Pancreas (tissue), 10 donors: ENCODE data around the gene NFIX. TPM values are rescaled to one million over a fixed set of nuclear protein-coding genes. Genes with fewer than 3 reads are reported as not detected.

Experiments
- ATAC-seq, 4 donors: fragments of 200-7000 bp; cut with Tn5 transposase; one replicate each; pipeline versions ENCODE4 v1.8.0 to v1.9.1; 2020; ENCODE audit warnings: mild to moderate bottlenecking in 4 of 4, moderate library complexity in 4 of 4
- DNase-seq, 6 donors: peaks; one replicate each; pipeline ENCODE4 v3.0.0-alpha.2; 2020
- FAIRE-seq: peaks from 2 replicates; lab custom pipeline; 2012; peaks lifted over from hg19 to GRCh38; lab: Jason Lieb, UNC
- H3K27ac ChIP-seq, 4 donors: fragments of 200-600 bp; sonication (generic); 1 replicate in 3 of 4; 2 replicates in 1 of 4; pipeline versions ENCODE4 v1.5.0 to v1.8.0; 2020
- H3K27me3 ChIP-seq, 4 donors: fragments of 200-600 bp; one replicate each; pipeline ENCODE4 v1.8.0; 2021
- H3K36me3 ChIP-seq, 3 donors: fragments of 200-600 bp; sonication (generic) in 1 of 3; one replicate each; pipeline versions ENCODE4 v1.5.0 to v1.8.0; 2020 to 2021
- H3K4me1 ChIP-seq, 3 donors: fragments of 200-600 bp; one replicate each; pipeline ENCODE4 v1.8.0; 2021
- H3K4me3 ChIP-seq, 4 donors: fragments of 200-600 bp; sonication (generic) in 2 of 4; one replicate each; pipeline versions ENCODE4 v1.5.0 to v1.8.0; 2020 to 2021
- H3K9me3 ChIP-seq, 4 donors: fragments of 200-600 bp; one replicate each; pipeline ENCODE4 v1.8.0; 2021
- CTCF ChIP-seq, 4 donors: fragments of 200-600 bp; sonication (generic) in 3 of 4; IDR thresholded peaks; one replicate each; pipeline versions ENCODE4 v1.5.0 to v1.8.0; 2021; ENCODE audit warnings: antibody characterized with exemption in 4 of 4
- WGBS, 2 donors: extraction: QIAGEN DNeasy Blood & Tissue Kit; methylation state at CpG; one replicate each; pipeline ENCODE4 v1.1.7; 2013; 5-methylcytosine and 5-hydroxymethylcytosine counted together
- intact Hi-C, 3 donors: fragments of 100-400 bp; cut with DNase I; formaldehyde crosslinking; loops; one replicate each; pipeline versions ENCODE4 v1.11.1 to v1.14.2; 2022
- polyA plus RNA-seq, 2 donors: library from polyadenylated mRNA; stranded (reverse); fragments of 200-250 nt; gene quantifications; one replicate each; pipeline ENCODE4 v1.2.3, GENCODE V29; 2013
- total RNA-seq, 6 donors: library from RNA; stranded (reverse); fragmentation: NEBNext Ultra II Directional in 4 of 6; extraction: Animal tissue kit (Norgen Biotek cat#: 25700) in 4 of 6; gene quantifications; one replicate each; pipeline versions ENCODE4 v1.2.1 to v1.2.4, GENCODE V29; 2021 to 2023
- donor health status: healthy with polysubstance abuse.
- donor health status: DM: no; HTN: no; CAD: no; lungs with moderate emphysema.
- donor health status: DM: no; HTN: no; CAD: no.
- donor health status: control.
- donor health status: control.
- donor health status: Bipolar disorder and iron deficiency.
- donor health status: DM: yes; HTN: yes; CAD: no.
- donor health status: DM: no; HTN: no; CAD: no.
- donor health status: DM: no; HTN: no; CAD: no.
- donor health status: DM: yes; HTN: yes; CAD: no.

NFIX gene
- total and polyA plus RNA-seq, 8 donors = 8.3 to 45.1 (median 32.7) TPM

GRCh38 chr19:13055213-13056051, 60.2 kb downstream of the NFIX start:
- intact Hi-C loops = no loop called here
- ATAC-seq (peak; percentile 19 to 35 (median 32)), DNase-seq (peak in 3 of 6 donors; percentile 54 to 72 (median 57)), FAIRE-seq (no peak)
- H3K4me1 ChIP-seq = peaks cover 23 to 45% (median 35%) of the 10 kb centered on the region in 3 donors
- WGBS, 2 donors = 58 to 67% methylated on average over 28 to 29 of the region's 29 CpGs
- peak overlapping the region; percentile 83 to 90 (median 85) for H3K27ac ChIP-seq
- TF ChIP-seq CTCF (IDR thresholded peaks at IDR 0.05) = no peak
- no peaks in the 10 kb centered on the region for H3K36me3 ChIP-seq
- H3K27me3 ChIP-seq = no peaks in the 10 kb centered on the region
- H3K4me3 ChIP-seq = no peak overlapping the region
- no peaks in the 10 kb centered on the region for H3K9me3 ChIP-seq

- ATAC-seq (peak in 1 of 4 donors; percentile 2), DNase-seq (no peak), FAIRE-seq (no peak)
- peak overlapping the region; percentile 83 to 90 (median 85) for H3K27ac ChIP-seq
- H3K9me3 ChIP-seq = no peaks in the 10 kb centered on the region
- no peak for TF ChIP-seq CTCF (IDR thresholded peaks at IDR 0.05)
- no peaks in the 10 kb centered on the region for H3K27me3 ChIP-seq
- WGBS, 2 donors = 74 to 76% methylated on average over 17 of the region's 17 CpGs
- no peak overlapping the region for H3K4me3 ChIP-seq
- intact Hi-C loops = no loop called here
- no peaks in the 10 kb centered on the region for H3K36me3 ChIP-seq
- H3K4me1 ChIP-seq = peaks cover 23 to 38% (median 38%) of the 10 kb centered on the region in 3 donors
Observed at GRCh38 chr19:13056052-13056660, 60.9 kb downstream of the NFIX start.

GRCh38 chr19:13057147-13057572, 61.9 kb downstream of the NFIX start:
- FAIRE-seq = no peak

GRCh38 chr19:13057744-13058143, 62.5 kb downstream of the NFIX start:
- no peak for ATAC-seq
- no peak for TF ChIP-seq CTCF (IDR thresholded peaks at IDR 0.05)
- H3K9me3 ChIP-seq = no peaks in the 10 kb centered on the region
- H3K36me3 ChIP-seq = no peaks in the 10 kb centered on the region
- H3K4me1 ChIP-seq = peaks cover 17 to 28% (median 27%) of the 10 kb centered on the region in 3 donors
- intact Hi-C loops = no loop called here
- WGBS, 2 donors = 63 to 75% methylated on average over 2 of the region's 2 CpGs
- H3K4me3 ChIP-seq = no peak overlapping the region
- DNase-seq = no peak
- no peak for FAIRE-seq
- peak overlapping the region; percentile 35 to 90 (median 85) for H3K27ac ChIP-seq
- no peaks in the 10 kb centered on the region for H3K27me3 ChIP-seq

More at GRCh38 chr19:13057147-13057572, 61.9 kb downstream of the NFIX start:
- DNase-seq = no peak
- no peaks in the 10 kb centered on the region for H3K27me3 ChIP-seq
- peaks cover 19 to 33% (median 32%) of the 10 kb centered on the region in 3 donors for H3K4me1 ChIP-seq
- intact Hi-C loops = no loop called here
- H3K4me3 ChIP-seq = no peak overlapping the region
- peak overlapping the region; percentile 38 to 90 (median 85) for H3K27ac ChIP-seq
- WGBS, 2 donors = 21 to 38% methylated on average over 15 of the region's 15 CpGs
- no peaks in the 10 kb centered on the region for H3K9me3 ChIP-seq
- H3K36me3 ChIP-seq = no peaks in the 10 kb centered on the region
- TF ChIP-seq CTCF (IDR thresholded peaks at IDR 0.05) = no peak
- ATAC-seq = no peak
